IPS-20b (cell line): ENCODE data around the gene EVL.
"Not testable (repeated sequence)": the region's sequence is repeated elsewhere in the genome, so short reads cannot be mapped to it uniquely, and the experiment has no call there.

Experiments
- H3K27ac ChIP-seq: one replicate; pipeline ENCODE4 v1.5.1; 2013; ENCODE audit warnings: low read length
- H3K27me3 ChIP-seq: 2 replicates; pipeline ENCODE4 v1.6.1; 2013; ENCODE audit warnings: mild to moderate bottlenecking, low read length, inconsistent platforms; ENCODE audit not compliant: insufficient read depth
- H3K36me3 ChIP-seq: 2 replicates; pipeline ENCODE4 v1.6.1; 2013; ENCODE audit warnings: low read depth, mild to moderate bottlenecking, inconsistent platforms, low read length, moderate library complexity; ENCODE audit not compliant: insufficient read depth
- H3K4me1 ChIP-seq: 2 replicates; pipeline ENCODE4 v1.6.1; 2013; ENCODE audit warnings: mild to moderate bottlenecking, control low read depth, inconsistent platforms, low read length, moderate library complexity; ENCODE audit not compliant: insufficient read depth
- H3K4me3 ChIP-seq: 2 replicates; pipeline ENCODE4 v1.5.1; 2013; ENCODE audit warnings: mild to moderate bottlenecking, low read length, inconsistent platforms
- H3K9ac ChIP-seq: 2 replicates; pipeline ENCODE4 v1.6.1; 2013; ENCODE audit warnings: low read depth, mild to moderate bottlenecking, inconsistent platforms, low read length, moderate library complexity
- H3K9me3 ChIP-seq: 2 replicates; pipeline ENCODE4 v1.6.1; 2013; ENCODE audit warnings: mild to moderate bottlenecking, low read depth, low read length, inconsistent platforms; ENCODE audit not compliant: insufficient read depth

EVL gene

GRCh38 chr14:100058777-100059437 lies 6.3 kb upstream of the EVL start:
- Histone ChIP-seq H3K27ac (no peak overlapping the region), H3K9ac (no peak overlapping the region), H3K9me3 (no peaks in the 10 kb centered on the region), H3K36me3 (no peaks in the 10 kb centered on the region), H3K4me1 (no peaks in the 10 kb centered on the region), H3K4me3 (no peak overlapping the region), H3K27me3 (no peaks in the 10 kb centered on the region)

GRCh38 chr14:100059438-100059781 lies 5.8 kb upstream of the EVL start:
- H3K9ac ChIP-seq = no peak overlapping the region
- H3K27me3 ChIP-seq = no peaks in the 10 kb centered on the region
- no peaks in the 10 kb centered on the region for H3K4me1 ChIP-seq
- no peaks in the 10 kb centered on the region for H3K9me3 ChIP-seq
- no peak overlapping the region for H3K27ac ChIP-seq
- H3K36me3 ChIP-seq = no peaks in the 10 kb centered on the region
- H3K4me3 ChIP-seq = no peak overlapping the region

GRCh38 chr14:100060760-100061159 lies 4.5 kb upstream of the EVL start:
- Histone ChIP-seq H3K36me3 (no peaks in the 10 kb centered on the region), H3K27me3 (no peaks in the 10 kb centered on the region), H3K4me1 (peaks cover 4% of the 10 kb centered on the region; the same call in 1 of the 2 replicates), H3K4me3 (no peak overlapping the region), H3K27ac (no peak overlapping the region), H3K9me3 (no peaks in the 10 kb centered on the region), H3K9ac (no peak overlapping the region)

GRCh38 chr14:100062590-100062989 lies 2.6 kb upstream of the EVL start:
- no peaks in the 10 kb centered on the region for H3K27me3 ChIP-seq
- peaks cover 4% of the 10 kb centered on the region; the same call in 1 of the 2 replicates for H3K4me1 ChIP-seq
- H3K9ac ChIP-seq = no peak overlapping the region
- H3K27ac ChIP-seq = no peak overlapping the region
- no peaks in the 10 kb centered on the region for H3K9me3 ChIP-seq
- no peak overlapping the region for H3K4me3 ChIP-seq
- H3K36me3 ChIP-seq = no peaks in the 10 kb centered on the region

GRCh38 chr14:100063314-100063941 lies 1.8 kb upstream of the EVL start:
- H3K4me3 ChIP-seq = no peak overlapping the region
- H3K9ac ChIP-seq = no peak overlapping the region
- H3K27me3 ChIP-seq = no peaks in the 10 kb centered on the region
- peaks cover 4% of the 10 kb centered on the region; the same call in 1 of the 2 replicates for H3K4me1 ChIP-seq
- no peaks in the 10 kb centered on the region for H3K9me3 ChIP-seq
- H3K27ac ChIP-seq = no peak overlapping the region
- H3K36me3 ChIP-seq = no peaks in the 10 kb centered on the region

- not testable (repeated sequence) for H3K36me3 ChIP-seq, H3K4me1 ChIP-seq, H3K9ac ChIP-seq, H3K4me3 ChIP-seq, H3K27me3 ChIP-seq, H3K9me3 ChIP-seq, H3K27ac ChIP-seq
Observed at GRCh38 chr14:100064335-100065092, 708 bp upstream of the EVL start.

GRCh38 chr14:100065942-100066574 lies 836 bp downstream of the EVL start:
- H3K9ac ChIP-seq = no peak overlapping the region
- no peak overlapping the region for H3K27ac ChIP-seq
- peaks cover 4% of the 10 kb centered on the region; the same call in 1 of the 2 replicates for H3K4me1 ChIP-seq

GRCh38 chr14:100066962-100067361 lies 1.7 kb downstream of the EVL start:
- Histone ChIP-seq H3K9me3 (no peaks in the 10 kb centered on the region), H3K27me3 (no peaks in the 10 kb centered on the region), H3K27ac (no peak overlapping the region), H3K4me1 (peaks cover 4% of the 10 kb centered on the region; the same call in 1 of the 2 replicates), H3K36me3 (no peaks in the 10 kb centered on the region), H3K9ac (no peak overlapping the region), H3K4me3 (no peak overlapping the region)

More at GRCh38 chr14:100065942-100066574, 836 bp downstream of the EVL start:
- no peaks in the 10 kb centered on the region for H3K27me3 ChIP-seq
- no peak overlapping the region for H3K4me3 ChIP-seq
- no peaks in the 10 kb centered on the region for H3K9me3 ChIP-seq
- no peaks in the 10 kb centered on the region for H3K36me3 ChIP-seq

- Histone ChIP-seq H3K27ac (no peak overlapping the region), H3K4me3 (no peak overlapping the region), H3K36me3 (no peaks in the 10 kb centered on the region), H3K9ac (no peak overlapping the region), H3K27me3 (no peaks in the 10 kb centered on the region), H3K4me1 (peaks cover 4% of the 10 kb centered on the region; the same call in 1 of the 2 replicates), H3K9me3 (no peaks in the 10 kb centered on the region)
Observed at GRCh38 chr14:100067481-100067880, 2.3 kb downstream of the EVL start.

- Histone ChIP-seq H3K9ac (no peak overlapping the region), H3K27ac (no peak overlapping the region), H3K27me3 (no peaks in the 10 kb centered on the region), H3K9me3 (no peaks in the 10 kb centered on the region), H3K4me3 (no peak overlapping the region), H3K36me3 (no peaks in the 10 kb centered on the region), H3K4me1 (peaks cover 4% of the 10 kb centered on the region; the same call in 1 of the 2 replicates)
Observed at GRCh38 chr14:100067971-100068959, 3.0 kb downstream of the EVL start.
